IPS-15b (cell line): ENCODE data around the gene SP9.

ENCODE experiments used
- H3K27me3 ChIP-seq: one replicate; pipeline ENCODE4 v1.6.1; 2013; ENCODE audit warnings: low read length; ENCODE audit not compliant: control insufficient read depth, insufficient read depth
- H3K36me3 ChIP-seq: one replicate; pipeline ENCODE4 v1.6.1; 2013; ENCODE audit warnings: low read length; ENCODE audit not compliant: control insufficient read depth, insufficient read depth
- H3K4me1 ChIP-seq: one replicate; pipeline ENCODE4 v1.6.1; 2013; ENCODE audit warnings: mild to moderate bottlenecking, low read length; ENCODE audit not compliant: control insufficient read depth, insufficient read depth
- H3K4me3 ChIP-seq: one replicate; pipeline ENCODE4 v1.5.1; 2013; ENCODE audit warnings: low read depth, low read length
- H3K9ac ChIP-seq: one replicate; pipeline ENCODE4 v1.6.1; 2013; ENCODE audit warnings: low read depth, mild to moderate bottlenecking, low read length
- H3K9me3 ChIP-seq: one replicate; pipeline ENCODE4 v1.6.1; 2013; ENCODE audit warnings: mild to moderate bottlenecking, low read length; ENCODE audit not compliant: control insufficient read depth, insufficient read depth

SP9 gene

DNA sequence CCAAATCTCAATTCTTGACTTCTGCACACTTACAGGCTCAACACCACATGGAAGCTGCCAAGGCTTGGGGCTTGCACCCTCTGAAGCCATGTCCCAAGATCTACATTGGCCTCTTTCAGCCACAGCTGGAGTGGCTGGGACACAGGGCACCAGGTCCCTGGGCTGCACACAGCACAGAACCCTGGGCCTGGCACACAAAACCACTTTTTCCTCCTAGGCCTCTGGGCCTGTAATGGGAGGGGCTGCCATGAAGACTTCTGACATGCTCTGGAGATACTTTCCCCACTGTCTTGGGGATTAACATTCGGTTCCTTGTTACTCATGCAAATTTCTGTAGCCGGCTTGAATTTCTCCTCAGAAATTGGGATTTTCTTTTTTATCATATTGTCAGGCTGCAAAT lies 29.9 kb downstream of the SP9 start:
- H3K36me3 ChIP-seq: peaks cover 4% of the 10 kb centered on the region
- peaks cover 4% of the 10 kb centered on the region for H3K9me3 ChIP-seq
- no peak overlapping the region for H3K4me3 ChIP-seq

DNA sequence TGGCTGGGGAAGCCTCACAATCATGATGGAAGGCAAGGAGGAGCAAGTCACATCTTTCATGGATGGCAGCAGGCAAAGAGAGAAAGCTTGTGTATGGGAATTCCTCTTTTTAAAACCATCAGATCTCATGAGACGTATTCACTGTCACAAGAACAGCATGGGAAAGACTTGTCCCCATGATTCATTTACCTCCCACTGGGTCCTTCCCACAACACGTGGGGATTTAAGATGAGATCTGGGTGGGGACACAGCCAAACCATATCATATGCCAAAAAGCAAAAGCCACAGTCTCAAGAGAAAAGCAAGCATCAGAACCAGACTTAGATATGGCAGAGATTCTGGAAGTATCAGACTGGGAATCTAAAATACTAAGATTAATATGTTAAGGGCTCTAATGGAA lies 30.8 kb downstream of the SP9 start:
- H3K9me3 ChIP-seq: peaks cover 4% of the 10 kb centered on the region
- peaks cover 4% of the 10 kb centered on the region for H3K36me3 ChIP-seq
- no peaks in the 10 kb centered on the region for H3K4me1 ChIP-seq
- H3K9ac ChIP-seq: no peak overlapping the region
- H3K27me3 ChIP-seq: no peaks in the 10 kb centered on the region
- no peak overlapping the region for H3K4me3 ChIP-seq

More for the DNA sequence above, 29.9 kb downstream of the SP9 start:
- Histone ChIP-seq H3K4me1 (no peaks in the 10 kb centered on the region), H3K27me3 (no peaks in the 10 kb centered on the region), H3K9ac (no peak overlapping the region)

DNA sequence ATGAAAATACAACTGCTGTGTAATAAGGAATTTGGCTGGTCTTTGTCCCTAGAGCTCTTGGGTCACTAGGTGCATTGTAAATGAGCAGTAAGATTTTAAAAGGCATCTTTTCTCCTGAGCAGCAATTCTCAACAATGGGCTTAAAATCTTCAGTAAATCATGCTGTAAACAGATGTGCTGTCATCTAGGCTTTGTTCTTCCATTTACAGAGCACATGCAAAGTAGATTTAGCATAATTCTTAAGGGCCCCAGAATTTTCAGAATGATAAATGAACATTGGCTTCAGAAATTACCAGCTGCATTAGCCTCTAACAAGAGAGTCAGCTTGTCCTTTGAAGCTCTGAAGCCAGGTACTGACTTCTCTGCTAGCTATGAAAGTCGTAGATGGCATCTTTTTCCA lies 33.9 kb downstream of the SP9 start:
- Histone ChIP-seq H3K27me3 (no peaks in the 10 kb centered on the region), H3K4me1 (no peaks in the 10 kb centered on the region), H3K4me3 (no peak overlapping the region), H3K9ac (no peak overlapping the region), H3K36me3 (peaks cover 4% of the 10 kb centered on the region), H3K9me3 (peaks cover 4% of the 10 kb centered on the region)

DNA sequence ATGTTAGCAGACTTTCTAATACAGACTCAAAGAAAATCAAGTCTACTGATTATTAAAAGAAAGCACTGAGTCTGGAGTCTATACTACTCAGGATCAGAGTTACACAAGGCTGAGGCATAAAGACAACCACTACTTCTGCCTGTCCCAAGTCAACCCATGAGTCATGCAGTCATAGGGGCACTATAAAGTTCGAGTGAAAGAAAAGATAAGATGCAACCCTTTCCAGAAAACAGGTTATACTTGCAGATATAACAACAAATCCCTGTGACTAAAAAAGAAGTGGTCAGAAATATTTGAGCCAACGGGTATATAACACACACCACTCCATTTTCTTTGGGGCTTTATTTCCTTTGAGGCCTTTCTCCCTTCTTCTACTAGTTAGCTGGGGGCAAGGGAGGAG lies 42.2 kb downstream of the SP9 start:
- Histone ChIP-seq H3K9ac (no peak overlapping the region), H3K27me3 (no peaks in the 10 kb centered on the region), H3K4me1 (no peaks in the 10 kb centered on the region), H3K4me3 (no peak overlapping the region), H3K9me3 (no peaks in the 10 kb centered on the region), H3K36me3 (no peaks in the 10 kb centered on the region)

DNA sequence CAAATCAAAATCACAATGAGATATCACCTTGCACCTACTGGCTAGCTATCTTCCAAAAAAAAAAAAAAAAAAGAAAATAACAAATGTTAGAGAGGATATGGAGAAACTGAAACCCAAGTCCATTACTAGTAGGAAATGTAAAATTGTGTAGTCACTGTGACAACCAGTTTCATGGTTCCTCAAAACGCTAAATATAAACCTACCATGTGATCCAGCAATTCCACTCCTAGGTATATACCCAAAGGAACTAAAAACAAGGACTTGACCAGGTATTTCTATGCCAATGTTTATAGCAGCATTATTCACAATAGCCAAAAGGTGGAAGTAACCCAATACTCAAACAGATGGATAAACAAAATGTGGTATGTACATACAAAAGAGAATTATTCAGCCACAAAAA lies 49.0 kb downstream of the SP9 start:
- H3K36me3 ChIP-seq: no peaks in the 10 kb centered on the region
- H3K27me3 ChIP-seq: no peaks in the 10 kb centered on the region
- no peak overlapping the region for H3K9ac ChIP-seq
- no peaks in the 10 kb centered on the region for H3K4me1 ChIP-seq
- H3K4me3 ChIP-seq: no peak overlapping the region
- no peaks in the 10 kb centered on the region for H3K9me3 ChIP-seq

DNA sequence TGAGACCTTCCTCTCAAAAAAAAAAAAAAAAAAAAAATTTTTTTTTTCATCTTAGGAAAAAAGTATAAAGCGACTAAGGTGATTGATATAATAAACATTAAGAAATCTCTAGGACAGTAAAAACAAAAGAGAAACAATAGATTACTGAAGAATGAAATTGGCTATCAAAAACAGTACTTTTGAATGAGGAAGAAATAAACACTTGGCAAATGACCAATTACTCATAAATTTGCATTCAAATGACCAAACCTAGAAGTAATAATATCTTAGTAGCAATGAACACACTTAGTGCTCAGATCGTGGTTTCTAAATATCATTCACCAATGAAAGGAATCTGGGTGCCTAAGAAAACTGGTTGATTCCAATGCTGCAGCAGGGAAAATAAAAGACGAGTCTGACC lies 50.4 kb downstream of the SP9 start:
- Histone ChIP-seq H3K4me1 (no peaks in the 10 kb centered on the region), H3K9ac (no peak overlapping the region), H3K27me3 (no peaks in the 10 kb centered on the region), H3K36me3 (no peaks in the 10 kb centered on the region), H3K4me3 (no peak overlapping the region), H3K9me3 (no peaks in the 10 kb centered on the region)
